GM12874 (cell line): Measurements from ENCODE around the gene LPP.

Experiments used
- TF ChIP-seq, protein P1 (sequence below): IDR thresholded peaks from 2 replicates; pipeline ENCODE4 v1.5.1; 2011; ENCODE audit warnings: low read depth, mild to moderate bottlenecking, control low read depth, low read length, moderate library complexity; ENCODE audit not compliant: insufficient read depth

The LPP gene

GRCh38 chr3:188253123-188253793 is 99.3 kb downstream of the LPP start:
- TF ChIP-seq, protein P1, sequence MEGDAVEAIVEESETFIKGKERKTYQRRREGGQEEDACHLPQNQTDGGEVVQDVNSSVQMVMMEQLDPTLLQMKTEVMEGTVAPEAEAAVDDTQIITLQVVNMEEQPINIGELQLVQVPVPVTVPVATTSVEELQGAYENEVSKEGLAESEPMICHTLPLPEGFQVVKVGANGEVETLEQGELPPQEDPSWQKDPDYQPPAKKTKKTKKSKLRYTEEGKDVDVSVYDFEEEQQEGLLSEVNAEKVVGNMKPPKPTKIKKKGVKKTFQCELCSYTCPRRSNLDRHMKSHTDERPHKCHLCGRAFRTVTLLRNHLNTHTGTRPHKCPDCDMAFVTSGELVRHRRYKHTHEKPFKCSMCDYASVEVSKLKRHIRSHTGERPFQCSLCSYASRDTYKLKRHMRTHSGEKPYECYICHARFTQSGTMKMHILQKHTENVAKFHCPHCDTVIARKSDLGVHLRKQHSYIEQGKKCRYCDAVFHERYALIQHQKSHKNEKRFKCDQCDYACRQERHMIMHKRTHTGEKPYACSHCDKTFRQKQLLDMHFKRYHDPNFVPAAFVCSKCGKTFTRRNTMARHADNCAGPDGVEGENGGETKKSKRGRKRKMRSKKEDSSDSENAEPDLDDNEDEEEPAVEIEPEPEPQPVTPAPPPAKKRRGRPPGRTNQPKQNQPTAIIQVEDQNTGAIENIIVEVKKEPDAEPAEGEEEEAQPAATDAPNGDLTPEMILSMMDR, result no peak

- TF ChIP-seq, protein P1, result no peak
Measured at GRCh38 chr3:188253800-188254452, 100.0 kb downstream of the LPP start.

DNA sequence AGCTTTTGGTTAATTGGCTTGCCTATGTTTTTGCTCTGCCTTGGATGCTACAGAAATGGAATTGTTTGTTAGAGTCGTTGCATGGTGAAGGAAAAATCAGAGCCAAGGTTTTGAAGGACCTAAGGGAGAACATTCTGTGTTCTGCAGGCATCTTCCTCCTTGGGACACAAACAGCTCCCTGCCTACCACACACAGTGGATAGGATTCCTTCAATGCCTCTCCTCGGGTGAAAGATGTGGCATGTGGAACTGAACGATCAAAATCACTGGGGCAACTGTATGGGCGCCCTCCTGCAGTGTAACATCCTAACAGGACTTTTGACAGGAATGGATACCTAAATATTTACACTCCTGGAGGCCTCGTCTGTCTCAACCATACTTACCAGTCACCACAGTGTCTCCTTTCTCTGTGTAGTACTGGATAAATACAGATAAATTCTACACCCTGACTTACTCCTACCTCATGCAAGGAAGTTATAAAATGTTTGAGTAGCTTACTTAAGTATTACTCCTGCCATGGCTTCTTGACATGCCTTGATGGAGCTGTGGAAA is 100.6 kb downstream of the LPP start:
- TF ChIP-seq, protein P1, result no peak

DNA sequence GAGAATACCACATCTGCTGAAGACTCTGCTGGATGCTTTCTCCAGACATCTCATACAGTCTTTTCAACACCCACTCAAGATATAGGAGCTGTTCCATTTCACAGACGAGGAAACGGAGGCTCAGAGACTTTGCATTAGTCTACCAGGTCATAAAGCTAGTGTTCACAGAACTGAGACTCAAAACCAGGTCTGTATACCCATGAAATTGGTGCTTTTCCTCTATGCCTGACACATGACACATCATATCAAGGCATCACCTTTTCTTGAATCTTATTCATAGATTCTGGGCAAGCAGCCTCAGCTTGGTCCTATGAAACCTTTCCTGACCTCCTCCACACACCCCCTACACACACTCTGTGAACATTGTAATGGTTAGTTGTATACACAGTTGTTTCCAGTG is 101.2 kb downstream of the LPP start:
- TF ChIP-seq, protein P1, result no peak

DNA sequence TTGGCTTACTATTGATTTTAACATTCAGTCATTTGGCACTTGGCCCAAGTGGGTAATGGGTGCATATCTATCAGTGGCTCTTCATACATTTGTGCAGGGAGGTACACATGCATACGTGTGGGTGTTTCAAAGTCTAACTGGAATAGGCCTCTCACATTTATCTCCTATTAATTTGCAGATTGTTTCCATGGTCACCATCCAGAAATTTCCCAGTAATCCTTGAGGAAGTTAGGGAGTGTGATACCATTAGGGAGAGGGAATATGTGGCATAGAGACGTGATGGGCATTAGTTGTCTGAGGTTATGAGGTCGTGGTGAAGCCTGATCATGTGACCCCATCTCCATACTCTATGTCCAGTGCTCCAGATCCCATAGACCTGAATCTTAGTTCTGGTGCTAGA is 102.8 kb downstream of the LPP start:
- TF ChIP-seq, protein P1, result no peak

DNA sequence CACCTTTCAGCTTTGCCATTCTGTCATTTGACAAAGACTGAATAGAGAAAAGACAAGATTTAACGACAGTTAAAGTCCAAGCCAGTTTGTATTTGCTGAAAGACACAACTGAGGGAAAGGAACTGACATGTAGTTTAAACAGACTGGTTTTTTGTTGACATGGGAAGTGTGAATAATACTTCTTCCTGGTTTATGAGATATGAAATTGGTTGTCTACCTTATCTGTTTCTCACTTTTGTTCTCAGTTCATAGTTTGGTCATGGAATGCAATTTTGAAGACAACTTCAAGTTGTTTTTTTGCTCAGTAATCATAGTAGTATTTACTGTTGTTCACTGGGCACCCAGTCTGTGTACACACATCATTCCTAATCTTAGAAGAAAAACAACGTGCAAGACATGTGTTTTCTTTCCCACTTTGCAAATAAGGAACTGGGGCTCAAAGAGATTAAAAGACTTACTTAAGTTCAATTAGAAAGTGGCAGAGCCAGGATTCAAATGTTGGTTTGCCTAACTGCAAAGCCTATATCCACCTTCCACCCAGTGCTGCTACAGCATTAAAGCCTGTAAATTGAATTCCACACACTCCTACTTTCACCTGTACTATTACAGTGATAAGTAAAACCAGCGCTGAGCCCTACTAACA is 103.5 kb downstream of the LPP start:
- TF ChIP-seq, protein P1, result no peak

GRCh38 chr3:188259191-188259590 is 105.2 kb downstream of the LPP start:
- TF ChIP-seq, protein P1, result no peak
